Measurements from ENCODE around the gene ATP1A1.

The ATP1A1 gene

DNA sequence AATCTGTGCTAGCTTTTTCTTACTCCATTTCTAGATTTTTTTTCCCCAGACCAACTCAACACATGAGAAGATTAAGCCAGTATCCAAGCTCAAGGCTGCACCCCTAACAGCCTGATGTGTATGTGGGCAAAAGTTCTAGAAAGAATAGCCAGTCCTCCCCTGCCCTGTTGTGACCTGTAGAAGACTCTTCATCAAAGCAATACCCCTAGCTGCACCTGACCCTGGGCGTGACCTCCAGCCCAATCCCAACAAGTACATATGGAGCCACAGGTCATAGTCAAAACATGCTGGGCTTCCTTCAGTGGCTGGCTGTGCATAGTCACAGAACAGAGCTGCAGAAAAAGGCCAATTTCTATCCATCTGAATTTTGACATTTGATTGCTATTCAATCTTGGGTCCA lies 72.5 kb downstream of the ATP1A1 start:
- DNase-seq = no peak

GRCh38 chr1:116446686-116447085 lies 73.6 kb downstream of the ATP1A1 start:
- no peak for DNase-seq

DNA sequence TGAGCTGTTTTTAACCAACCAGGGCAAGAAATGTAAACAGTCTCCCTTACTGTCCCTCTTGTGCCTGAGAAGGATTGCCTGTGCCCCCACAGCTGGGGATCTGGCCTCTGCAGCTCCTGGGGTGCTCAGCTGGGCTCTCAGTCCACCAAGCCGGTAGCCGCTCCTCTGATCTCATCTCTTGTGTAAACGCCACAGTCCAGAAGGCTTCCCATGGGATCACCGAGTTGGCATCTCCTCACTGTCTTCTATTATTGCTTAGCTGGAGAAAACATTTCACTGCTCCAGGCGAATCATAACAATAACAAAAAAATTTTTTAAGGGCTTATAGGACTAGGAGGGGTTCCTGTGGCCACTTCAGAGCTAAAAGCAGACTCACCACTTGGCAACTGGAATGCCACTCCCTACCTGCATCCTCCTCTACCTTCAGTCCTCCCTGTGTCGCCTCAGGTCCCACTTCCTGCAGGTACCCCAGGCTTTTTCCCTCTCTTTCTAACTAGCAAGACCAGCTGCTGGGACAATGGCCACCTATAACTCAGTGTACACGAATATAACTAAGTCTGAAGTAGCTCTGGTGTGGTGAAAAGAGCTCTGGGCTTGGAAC lies 75.8 kb downstream of the ATP1A1 start:
- DNase-seq = no peak

- DNase-seq = no peak
Measured at GRCh38 chr1:116449578-116449977, 76.5 kb downstream of the ATP1A1 start.

DNA sequence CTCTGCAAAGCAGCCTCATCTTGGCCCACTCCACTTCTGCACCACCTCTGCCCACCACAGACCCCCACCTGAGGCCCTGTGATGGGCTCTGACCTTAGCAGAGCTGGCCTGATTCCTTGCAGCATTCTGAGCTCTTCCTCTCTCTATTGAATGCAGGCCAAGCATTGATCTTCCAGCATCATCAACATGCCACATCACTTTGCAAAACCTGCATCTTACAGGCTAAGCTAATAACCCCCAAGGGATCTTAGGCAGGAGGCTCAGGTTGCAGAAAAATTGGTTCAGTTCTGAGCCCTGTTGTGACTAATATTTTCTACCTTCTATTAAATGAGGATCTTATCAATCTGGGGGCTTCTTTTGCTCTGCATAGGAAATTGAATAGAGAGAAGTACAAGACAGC lies 78.7 kb downstream of the ATP1A1 start:
- no peak for DNase-seq

GRCh38 chr1:116453481-116453880 lies 80.4 kb downstream of the ATP1A1 start:
- no peak for DNase-seq

- no peak for DNase-seq
Measured at GRCh38 chr1:116453906-116454305, 80.9 kb downstream of the ATP1A1 start.

Data from activated CD8-positive, alpha-beta memory T cell treated with anti-CD3 and anti-CD28 coated beads, Interleukin-2, amount 50 U/mL, for 48 hours (primary cell).